ENCODE data around the gene GLDC. TPM values are rescaled to one million over a fixed set of nuclear protein-coding genes. Genes with fewer than 3 reads are reported as not detected.

The GLDC gene
- total RNA-seq, 2 donors from 2014 or later: 0.21 to 1.1 TPM

- TF ChIP-seq CTCF (IDR thresholded peaks at IDR 0.05): no peak
- H3K4me3 ChIP-seq: no peak overlapping the region
- intact Hi-C loops (cut with DNase I): loop anchor here (10.0 kb wide), 1 partner anchor 68 kb away; no protein-coding TSS in a partner anchor
- H3K9me3 ChIP-seq: no peaks in the 10 kb centered on the region
- H3K36me3 ChIP-seq: no peaks in the 10 kb centered on the region
- no peak for DNase-seq
- H3K27ac ChIP-seq: no peak overlapping the region
- H3K4me1 ChIP-seq: no peaks in the 10 kb centered on the region
- no peak overlapping the region for H3K9ac ChIP-seq (ENCODE audit: low read depth in 2 of 2, low read length in 2 of 2)
- no peaks in the 10 kb centered on the region for H3K27me3 ChIP-seq
These were observed 82.6 kb downstream of the GLDC start for GRCh38 chr9:6562871-6563430.

GRCh38 chr9:6562201-6562600, 83.3 kb downstream of the GLDC start:
- TF ChIP-seq CTCF (IDR thresholded peaks at IDR 0.05): no peak
- Histone ChIP-seq H3K36me3 (no peaks in the 10 kb centered on the region), H3K27ac (no peak overlapping the region), H3K9me3 (no peaks in the 10 kb centered on the region), H3K9ac (ENCODE audit: low read depth in 2 of 2, low read length in 2 of 2) (no peak overlapping the region), H3K4me3 (no peak overlapping the region), H3K4me1 (no peaks in the 10 kb centered on the region), H3K27me3 (no peaks in the 10 kb centered on the region)
- intact Hi-C loops (cut with DNase I): loop anchor here (10.0 kb wide), 1 partner anchor 67 kb away; no protein-coding TSS in a partner anchor
- no peak for DNase-seq

- TF ChIP-seq CTCF (IDR thresholded peaks at IDR 0.05): no peak
- H3K4me3 ChIP-seq: no peak overlapping the region
- no peaks in the 10 kb centered on the region for H3K9me3 ChIP-seq
- H3K36me3 ChIP-seq: no peaks in the 10 kb centered on the region
- no peaks in the 10 kb centered on the region for H3K27me3 ChIP-seq
- no peak overlapping the region for H3K9ac ChIP-seq (ENCODE audit: low read depth in 2 of 2, low read length in 2 of 2)
- H3K27ac ChIP-seq: no peak overlapping the region
- H3K4me1 ChIP-seq: no peaks in the 10 kb centered on the region
- no peak for DNase-seq
- intact Hi-C loops (cut with DNase I): no loop called here
These were observed 87.5 kb downstream of the GLDC start for GRCh38 chr9:6557883-6558616.

GRCh38 chr9:6553866-6554265, 91.7 kb downstream of the GLDC start:
- H3K27ac ChIP-seq: no peak overlapping the region
- H3K4me1 ChIP-seq: no peaks in the 10 kb centered on the region
- no peak overlapping the region for H3K4me3 ChIP-seq
- no peaks in the 10 kb centered on the region for H3K9me3 ChIP-seq
- intact Hi-C loops (cut with DNase I): no loop called here
- TF ChIP-seq CTCF (IDR thresholded peaks at IDR 0.05): no peak
- H3K9ac ChIP-seq (ENCODE audit: low read depth in 2 of 2, low read length in 2 of 2): no peak overlapping the region
- no peaks in the 10 kb centered on the region for H3K27me3 ChIP-seq
- no peaks in the 10 kb centered on the region for H3K36me3 ChIP-seq
- no peak for DNase-seq

GRCh38 chr9:6552498-6553121, 92.9 kb downstream of the GLDC start:
- no peaks in the 10 kb centered on the region for H3K4me1 ChIP-seq
- H3K4me3 ChIP-seq: no peak overlapping the region
- no peak overlapping the region for H3K27ac ChIP-seq
- H3K9ac ChIP-seq (ENCODE audit: low read depth in 2 of 2, low read length in 2 of 2): no peak overlapping the region
- intact Hi-C loops (cut with DNase I): no loop called here
- H3K9me3 ChIP-seq: no peaks in the 10 kb centered on the region
- H3K27me3 ChIP-seq: no peaks in the 10 kb centered on the region
- no peak for TF ChIP-seq CTCF (IDR thresholded peaks at IDR 0.05)
- no peaks in the 10 kb centered on the region for H3K36me3 ChIP-seq
- DNase-seq: no peak

Data from colonic mucosa (tissue), 4 donors.